ENCODE data around the gene MSX2.

GRCh38 chr5:174678107-174678506 is 46.3 kb upstream of the MSX2 start:
- no peak for TF ChIP-seq POLR2A (IDR thresholded peaks at IDR 0.05)
- no peak for TF ChIP-seq CTCF (IDR thresholded peaks at IDR 0.05 in 4 of 5, conservative IDR thresholded peaks at IDR 0.05 in 1 of 5)
